Erythroblast (primary cell): ENCODE data around the gene FLT3.

Experiments
- GATA1 ChIP-seq: IDR thresholded peaks from 2 replicates; pipeline ENCODE4 v1.6.1; 2011; ENCODE audit warnings: low read depth, mild to moderate bottlenecking, control low read depth, low read length, moderate library complexity
- POLR2A ChIP-seq: IDR thresholded peaks from 2 replicates; pipeline ENCODE4 v1.6.1; 2011; ENCODE audit warnings: mild to moderate bottlenecking, low read length

DNA sequence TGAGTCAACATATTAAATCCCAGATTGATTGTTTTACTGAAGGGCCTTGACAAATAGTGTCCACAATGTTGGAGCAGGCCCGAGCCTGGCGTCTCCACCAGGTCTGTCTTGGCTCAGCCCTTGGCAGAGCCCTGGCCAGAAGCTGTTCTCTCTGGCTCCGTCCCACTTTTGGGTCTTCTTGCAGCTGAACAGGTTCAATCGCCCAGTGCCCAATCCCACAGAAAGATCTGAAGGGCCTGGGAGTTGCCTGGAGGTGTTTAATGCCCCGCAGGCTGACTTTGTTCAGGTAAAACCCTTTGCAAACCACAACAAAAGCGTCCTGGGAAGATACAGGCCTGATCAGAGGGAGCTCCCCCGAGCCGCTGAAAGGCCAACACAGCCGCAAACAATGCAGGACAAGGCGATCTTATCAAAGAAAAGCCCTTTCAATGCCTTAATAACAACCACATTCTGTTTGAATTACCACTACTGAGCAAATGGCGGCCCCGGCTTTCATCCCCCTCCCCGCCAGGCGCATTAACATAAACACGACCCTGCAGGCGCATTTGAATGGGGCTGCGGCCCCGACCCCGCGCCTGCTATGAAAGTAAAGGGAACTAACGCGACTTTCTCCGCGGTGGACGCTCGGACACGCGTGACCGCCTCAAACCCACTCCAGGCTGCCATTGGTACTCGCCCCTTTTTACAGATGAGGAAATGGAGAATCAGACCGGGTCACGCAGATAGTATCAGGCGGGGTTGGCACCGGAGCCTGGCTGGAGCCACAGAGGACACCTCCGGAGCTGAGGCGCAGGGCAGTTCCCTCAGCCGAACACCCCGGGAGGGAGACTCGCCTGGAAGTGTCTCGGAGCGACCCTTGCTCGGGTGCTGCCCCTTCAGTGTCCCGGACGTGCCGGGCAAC is 134.4 kb downstream of the FLT3 start:
- TF ChIP-seq POLR2A (no peak), GATA1 (no peak)
